ENCODE data around the gene STIM2.
"Not testable (repeated sequence)": the region's sequence is repeated elsewhere in the genome, so short reads cannot be mapped to it uniquely, and the experiment has no call there.

The STIM2 gene

GRCh38 chr4:27005905-27006590 lies 145.4 kb downstream of the STIM2 start:
- no peak for DNase-seq

DNA sequence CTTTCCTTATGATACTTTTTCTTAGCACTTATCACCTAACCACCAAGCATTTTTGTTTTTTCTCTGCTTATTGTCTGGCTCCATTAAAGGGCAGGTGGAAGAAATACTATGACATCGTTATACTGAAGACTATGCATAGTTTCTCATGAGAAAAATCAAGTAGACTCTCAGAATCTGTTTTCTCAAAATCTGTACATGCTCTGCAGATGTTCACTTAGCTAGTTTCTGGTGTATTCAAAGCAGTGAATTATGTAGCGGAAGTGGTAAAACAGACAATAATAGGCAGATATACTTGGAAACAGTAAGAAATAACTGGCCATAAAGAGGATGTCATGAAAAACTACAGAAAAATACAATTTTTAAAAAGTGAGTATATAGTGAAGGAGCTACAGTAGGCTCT lies 146.0 kb downstream of the STIM2 start:
- no peak for DNase-seq

DNA sequence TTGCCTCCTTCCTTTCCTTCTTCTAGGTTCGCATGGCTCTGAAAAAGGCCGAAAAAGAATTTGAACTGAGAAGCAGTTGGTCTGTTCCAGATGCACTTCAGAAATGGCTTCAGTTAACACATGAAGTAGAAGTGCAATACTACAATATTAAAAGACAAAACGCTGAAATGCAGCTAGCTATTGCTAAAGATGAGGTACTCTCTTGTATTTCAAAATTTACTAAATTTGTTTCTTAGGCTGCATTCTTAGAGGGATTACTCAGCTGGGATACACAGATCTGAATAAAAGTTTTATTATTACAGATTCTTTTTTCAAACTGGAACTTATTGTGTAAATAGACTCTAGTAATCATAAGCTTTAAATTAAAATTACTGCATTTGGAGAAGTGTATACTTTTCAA lies 146.9 kb downstream of the STIM2 start:
- DNase-seq = no peak

DNA sequence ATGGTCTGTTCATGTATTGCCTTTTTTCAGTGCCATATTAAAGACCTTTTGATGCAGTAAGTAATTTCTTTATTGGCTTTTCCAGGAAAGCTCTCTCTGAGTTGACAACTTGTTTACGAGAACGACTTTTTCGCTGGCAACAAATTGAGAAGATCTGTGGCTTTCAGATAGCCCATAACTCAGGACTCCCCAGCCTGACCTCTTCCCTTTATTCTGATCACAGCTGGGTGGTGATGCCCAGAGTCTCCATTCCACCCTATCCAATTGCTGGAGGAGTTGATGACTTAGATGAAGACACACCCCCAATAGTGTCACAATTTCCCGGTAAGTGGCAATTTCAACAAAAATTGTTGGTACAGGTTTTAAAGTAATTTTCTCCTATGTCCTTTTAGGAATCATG lies 148.0 kb downstream of the STIM2 start:
- DNase-seq = no peak

GRCh38 chr4:27009539-27009938 lies 148.9 kb downstream of the STIM2 start:
- DNase-seq = no peak

DNA sequence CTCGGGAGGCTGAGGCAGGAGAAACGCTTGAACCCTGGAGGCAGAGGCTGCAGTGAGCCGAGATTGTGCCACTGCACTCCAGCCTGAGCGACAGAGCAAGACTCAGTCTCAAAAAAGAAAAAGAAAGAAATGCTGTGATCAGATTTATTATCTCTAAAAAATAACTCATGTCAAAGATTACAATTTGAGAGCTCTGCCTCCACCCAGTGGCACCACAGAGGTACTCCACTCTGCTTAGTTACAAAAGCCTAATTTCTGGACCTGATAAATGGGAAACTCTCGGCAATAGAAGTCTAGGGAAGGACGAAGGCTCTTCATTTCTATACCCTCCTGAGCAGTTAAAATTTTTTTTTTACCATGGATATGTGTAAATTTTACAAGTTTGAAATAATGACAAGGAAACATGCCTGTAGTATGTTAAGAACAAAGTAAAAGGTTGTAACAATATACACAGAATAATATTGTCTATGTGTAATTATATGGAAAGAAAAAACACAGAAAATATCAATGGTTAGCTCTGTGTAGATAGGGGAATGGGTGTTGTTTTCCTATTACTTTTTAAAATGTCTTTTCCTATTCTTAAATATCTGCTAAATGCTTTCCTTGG lies 149.8 kb downstream of the STIM2 start:
- peak; percentile 19 for DNase-seq

DNA sequence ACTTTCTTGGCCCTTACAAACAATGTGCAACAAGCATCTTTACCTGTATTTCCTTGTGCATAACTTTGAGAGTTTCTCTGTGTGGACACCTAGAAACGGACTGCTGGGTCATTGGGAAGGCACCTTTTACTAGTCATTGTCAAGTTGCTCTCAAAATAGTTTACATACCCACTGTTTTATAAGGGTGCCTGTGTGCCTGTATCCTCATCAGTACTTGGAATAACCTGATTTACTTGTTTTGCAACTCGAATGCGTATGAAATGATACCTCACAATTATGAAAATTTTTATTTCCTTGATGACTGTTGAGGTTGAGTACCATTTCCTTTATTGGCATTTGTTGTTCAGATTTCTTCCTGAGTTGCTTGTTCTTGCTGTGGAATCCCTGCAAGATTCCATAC lies 150.8 kb downstream of the STIM2 start:
- no peak for DNase-seq

DNA sequence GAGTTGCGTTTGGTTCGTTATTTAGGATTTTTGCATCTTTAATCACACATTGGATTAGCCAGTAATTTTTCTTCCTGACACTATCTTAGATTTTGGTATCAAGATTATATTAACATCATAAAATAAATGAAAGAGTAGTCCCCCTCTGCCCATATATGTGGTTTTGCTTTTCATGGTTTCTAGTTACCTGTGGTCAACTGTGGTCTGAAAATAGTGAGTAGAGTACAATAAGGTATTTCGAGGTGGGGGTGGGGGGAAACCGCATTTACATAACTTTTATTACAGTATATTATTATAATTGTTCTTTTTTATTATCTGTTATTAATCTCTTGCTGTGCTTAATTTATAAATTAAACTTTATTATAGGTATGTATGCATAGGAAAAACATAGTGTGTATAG lies 152.4 kb downstream of the STIM2 start:
- DNase-seq = no peak

GRCh38 chr4:27016551-27016950 lies 155.9 kb downstream of the STIM2 start:
- no peak for DNase-seq

DNA sequence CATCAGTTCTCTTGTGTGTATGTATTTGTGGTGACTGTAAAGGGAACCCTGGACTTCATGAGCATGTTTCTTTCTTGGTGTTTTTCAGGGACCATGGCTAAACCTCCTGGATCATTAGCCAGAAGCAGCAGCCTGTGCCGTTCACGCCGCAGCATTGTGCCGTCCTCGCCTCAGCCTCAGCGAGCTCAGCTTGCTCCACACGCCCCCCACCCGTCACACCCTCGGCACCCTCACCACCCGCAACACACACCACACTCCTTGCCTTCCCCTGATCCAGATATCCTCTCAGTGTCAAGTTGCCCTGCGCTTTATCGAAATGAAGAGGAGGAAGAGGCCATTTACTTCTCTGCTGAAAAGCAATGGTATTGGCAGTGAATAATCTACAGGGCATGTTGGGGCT lies 157.0 kb downstream of the STIM2 start:
- DNase-seq = no peak

DNA sequence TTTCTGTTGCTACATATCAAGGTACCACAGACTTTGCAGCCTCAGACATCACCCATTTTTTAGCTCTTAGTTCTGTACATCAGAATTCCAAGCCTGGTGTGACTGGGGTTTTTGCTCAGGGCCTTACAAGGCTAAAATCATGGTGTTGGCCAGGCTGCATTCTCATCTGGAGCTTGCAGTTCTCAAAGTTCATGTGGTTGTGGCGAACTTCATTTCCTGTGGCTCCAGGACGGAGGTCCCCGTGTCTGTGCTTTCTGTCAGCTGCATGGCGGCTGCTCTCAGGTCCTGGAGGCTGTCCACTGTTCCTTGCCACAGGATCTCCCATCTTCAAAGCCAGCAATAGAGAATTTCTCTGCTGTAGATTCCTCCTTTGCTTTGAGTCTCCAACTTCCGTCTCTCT lies 157.4 kb downstream of the STIM2 start:
- no peak for DNase-seq

DNA sequence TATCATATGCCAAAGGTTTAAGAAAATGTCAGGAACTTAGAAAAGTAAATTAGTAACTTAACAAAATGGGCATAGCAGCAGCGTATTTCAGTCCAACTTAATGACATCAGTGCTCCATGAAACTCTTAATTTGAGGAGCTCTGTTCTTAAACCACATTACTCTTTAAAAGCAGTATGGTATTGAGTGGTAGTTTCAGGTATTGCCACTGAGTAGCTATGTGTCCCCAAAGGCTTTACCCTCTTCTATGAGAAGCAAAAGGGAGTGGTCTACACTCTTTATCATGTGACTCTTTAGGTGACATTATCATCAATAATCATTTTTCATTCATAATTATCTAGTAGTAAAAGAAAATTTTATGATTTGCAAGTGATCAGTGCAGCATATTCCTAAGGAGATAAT lies 158.3 kb downstream of the STIM2 start:
- no peak for DNase-seq

DNA sequence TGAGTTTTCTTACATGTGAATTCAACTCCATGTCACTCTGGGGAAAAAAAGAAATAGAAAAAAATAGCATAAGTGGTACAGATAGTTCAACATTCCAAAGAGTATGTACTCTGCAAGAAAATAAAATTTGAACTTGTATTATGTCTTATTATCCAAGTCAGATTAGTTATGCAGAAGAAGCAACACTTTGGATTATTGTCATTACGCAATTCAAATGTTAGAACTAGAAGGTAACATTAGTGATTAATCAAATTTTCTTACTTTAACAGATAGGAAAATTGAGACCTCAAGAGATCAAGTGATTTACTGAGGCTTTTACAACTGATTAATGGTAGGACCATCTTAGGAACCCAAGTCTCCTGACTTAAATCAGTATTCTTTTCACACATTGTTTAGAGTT lies 159.1 kb downstream of the STIM2 start:
- no peak for DNase-seq

GRCh38 chr4:27020203-27020602 lies 159.6 kb downstream of the STIM2 start:
- no peak for DNase-seq

DNA sequence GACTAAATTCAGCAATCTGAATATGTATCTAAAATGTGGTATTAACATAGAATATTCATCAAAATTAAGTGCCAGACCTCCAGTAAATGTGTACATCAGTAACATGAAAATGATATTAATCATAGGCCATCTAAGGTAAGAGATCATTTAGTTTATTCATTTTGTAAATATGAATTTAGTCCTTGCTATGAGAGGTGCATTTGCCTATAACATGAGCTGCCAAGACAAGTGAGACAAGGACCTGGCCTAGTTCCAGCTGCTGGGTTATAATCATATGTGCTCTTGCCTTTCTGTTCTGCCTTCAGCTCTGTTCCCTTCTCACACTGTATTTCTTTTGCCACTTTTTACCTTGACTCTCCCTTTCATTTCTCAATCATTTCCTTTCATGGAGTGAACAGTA lies 160.0 kb downstream of the STIM2 start:
- no peak for DNase-seq

- DNase-seq = no peak
Measured at GRCh38 chr4:27022963-27023362, 162.3 kb downstream of the STIM2 start.

DNA sequence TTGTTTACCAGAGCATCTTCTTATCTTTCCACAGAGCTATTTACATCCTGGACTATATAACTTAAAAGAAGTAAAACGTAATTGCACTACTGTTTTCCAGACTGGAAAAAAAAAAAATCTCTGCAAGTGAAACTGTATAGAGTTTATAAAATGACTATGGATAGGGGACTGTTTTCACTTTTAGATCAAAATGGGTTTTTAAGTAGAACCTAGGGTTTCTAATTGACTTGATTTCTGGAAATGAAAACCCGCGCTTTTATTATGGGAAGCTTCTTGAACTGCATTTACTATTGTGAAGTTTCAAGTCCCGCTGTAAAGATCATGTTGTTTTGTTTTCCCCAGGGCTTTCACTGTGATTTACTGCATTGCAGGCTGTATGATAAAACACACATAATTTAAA lies 162.7 kb downstream of the STIM2 start:
- no peak for DNase-seq

GRCh38 chr4:27024805-27025204 lies 164.2 kb downstream of the STIM2 start:
- DNase-seq = no peak

DNA sequence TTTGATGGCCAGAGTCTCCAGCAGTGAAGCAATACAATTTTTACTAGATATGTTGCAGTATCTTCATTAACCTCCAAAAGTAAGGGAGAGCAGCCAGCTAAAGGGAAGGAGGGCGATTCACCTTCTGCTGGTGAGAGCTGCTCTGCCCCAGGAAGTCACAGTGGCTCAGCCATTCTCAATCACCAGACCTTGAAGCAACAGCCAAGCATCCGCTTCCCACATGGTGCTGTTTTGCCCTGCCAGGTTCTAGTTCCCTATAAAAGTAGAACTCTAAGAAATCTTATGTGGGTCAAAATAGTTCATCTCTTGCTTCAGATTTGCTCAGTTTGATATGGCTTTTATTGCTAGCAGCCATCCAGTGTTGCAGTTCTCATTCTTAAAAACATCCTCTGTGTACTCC lies 166.8 kb downstream of the STIM2 start:
- no peak for DNase-seq

DNA sequence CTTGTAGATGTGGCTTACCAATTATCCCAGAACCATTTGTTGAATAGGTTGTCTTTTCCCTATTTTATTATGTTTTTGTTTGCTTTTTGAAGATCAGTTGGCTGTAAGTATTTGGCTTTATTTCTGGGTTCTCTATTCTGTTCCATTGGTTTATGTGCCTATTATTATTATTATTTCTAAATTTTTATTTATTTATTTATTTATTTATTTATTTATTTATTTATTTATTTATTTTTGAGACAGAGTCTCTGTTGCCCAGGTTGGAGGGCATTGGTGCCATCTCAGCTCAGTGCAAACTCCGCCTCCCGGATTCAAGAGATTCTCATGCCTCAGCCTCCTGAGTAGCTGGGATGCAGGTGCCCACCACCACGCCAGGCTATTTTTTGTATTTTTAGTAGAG lies 174.5 kb downstream of the STIM2 start:
- DNase-seq = not testable (repeated sequence)

- no peak for DNase-seq
Measured at GRCh38 chr4:27040356-27040755, 179.7 kb downstream of the STIM2 start.

- DNase-seq = no peak
Measured at GRCh38 chr4:27042411-27042810, 181.8 kb downstream of the STIM2 start.

DNA sequence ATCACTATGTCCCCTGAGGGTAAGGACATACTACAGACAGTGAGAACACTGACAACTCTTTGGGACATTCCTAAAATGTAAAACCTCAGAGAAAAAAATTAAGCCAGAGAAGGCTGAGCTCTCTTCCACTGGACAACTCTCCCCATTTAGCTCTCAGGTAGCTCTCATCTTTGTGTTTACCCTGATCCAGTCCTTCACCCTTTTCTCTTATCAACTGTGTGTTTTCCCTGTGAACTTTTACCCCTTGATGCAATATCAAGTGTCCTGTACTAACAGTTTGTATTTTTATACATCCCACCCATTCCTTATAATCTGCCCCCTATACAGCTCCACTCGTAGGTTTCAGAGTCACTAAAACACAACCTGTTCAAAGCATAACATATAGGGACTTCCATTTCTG lies 182.6 kb downstream of the STIM2 start:
- no peak for DNase-seq

GRCh38 chr4:27046851-27047250 lies 186.2 kb downstream of the STIM2 start:
- no peak for DNase-seq
